ENCODE data around the gene TIMP2. TPM values are rescaled to one million over a fixed set of nuclear protein-coding genes. Genes with fewer than 3 reads are reported as not detected.

The TIMP2 gene
- polyA plus RNA-seq, 1 donor from 2014 or later = 25.6 TPM

GRCh38 chr17:78953356-78954350, 28.5 kb upstream of the TIMP2 start:
- Histone ChIP-seq H2AFZ (ENCODE audit: low read depth, low read length) (no peak overlapping the region), H3K36me3 (ENCODE audit: insufficient read depth, low read length) (no peaks in the 10 kb centered on the region), H3K9me2 (ENCODE audit: insufficient read depth, low read length) (no peaks in the 10 kb centered on the region), H3K9ac (ENCODE audit: low read length) (peak overlapping the region; percentile 58), H4K20me1 (ENCODE audit: insufficient read depth) (no peaks in the 10 kb centered on the region), H3K9me3 (ENCODE audit: low read length) (peaks cover 4% of the 10 kb centered on the region), H3K27ac (ENCODE audit: low read length) (peak overlapping the region; percentile 84), H3K79me2 (replicated peaks; ENCODE audit: insufficient read depth, low read length) (no peaks in the 10 kb centered on the region), H3K4me3 (ENCODE audit: low read length) (peak overlapping the region; percentile 43), H3F3A (ENCODE audit: insufficient read depth, low read length, poor library complexity, severe bottlenecking) (no peaks in the 10 kb centered on the region), H3K4me2 (ENCODE audit: low read length) (no peak overlapping the region), H3K27me3 (ENCODE audit: insufficient read depth, low read depth, low read length) (no peaks in the 10 kb centered on the region)
- TF ChIP-seq SMC3 (conservative IDR thresholded peaks at IDR 0.05; ENCODE audit: poor library complexity) (no peak), EP300 (conservative IDR thresholded peaks at IDR 0.05; ENCODE audit: poor library complexity, severe bottlenecking) (peak; percentile 48), RAD21 (conservative IDR thresholded peaks at IDR 0.05) (no peak), REST (IDR thresholded peaks at IDR 0.05; ENCODE audit: borderline replicate concordance) (no peak), CTCF (IDR thresholded peaks at IDR 0.05; ENCODE audit: poor library complexity, severe bottlenecking) (no peak), EZH2 (IDR thresholded peaks at IDR 0.05; ENCODE audit: borderline replicate concordance, insufficient read depth, low read length, poor library complexity, severe bottlenecking) (no peak), POLR2AphosphoS5 (IDR thresholded peaks at IDR 0.05) (no peak), MXI1 (conservative IDR thresholded peaks at IDR 0.05; ENCODE audit: poor library complexity, severe bottlenecking) (peak; percentile 42), TAF1 (IDR thresholded peaks at IDR 0.05; ENCODE audit: low read depth) (no peak)

GRCh38 chr17:78952706-78953105, 27.5 kb upstream of the TIMP2 start:
- no peak overlapping the region for H3K4me2 ChIP-seq (ENCODE audit: low read length)
- H3K27ac ChIP-seq (ENCODE audit: low read length) = peak overlapping the region; percentile 84
- no peak overlapping the region for H2AFZ ChIP-seq (ENCODE audit: low read depth, low read length)
- H3F3A ChIP-seq (ENCODE audit: insufficient read depth, low read length, poor library complexity, severe bottlenecking) = no peaks in the 10 kb centered on the region
- TF ChIP-seq SMC3 (conservative IDR thresholded peaks at IDR 0.05; ENCODE audit: poor library complexity) = no peak
- no peak for TF ChIP-seq REST (IDR thresholded peaks at IDR 0.05; ENCODE audit: borderline replicate concordance)
- no peak for TF ChIP-seq RAD21 (conservative IDR thresholded peaks at IDR 0.05)
- no peak for TF ChIP-seq TAF1 (IDR thresholded peaks at IDR 0.05; ENCODE audit: low read depth)
- TF ChIP-seq EZH2 (IDR thresholded peaks at IDR 0.05; ENCODE audit: borderline replicate concordance, insufficient read depth, low read length, poor library complexity, severe bottlenecking) = no peak
- no peak for TF ChIP-seq POLR2AphosphoS5 (IDR thresholded peaks at IDR 0.05)
- TF ChIP-seq EP300 (conservative IDR thresholded peaks at IDR 0.05; ENCODE audit: poor library complexity, severe bottlenecking) = no peak
- TF ChIP-seq CTCF (IDR thresholded peaks at IDR 0.05; ENCODE audit: poor library complexity, severe bottlenecking) = no peak
- TF ChIP-seq MXI1 (conservative IDR thresholded peaks at IDR 0.05; ENCODE audit: poor library complexity, severe bottlenecking) = no peak
- H3K36me3 ChIP-seq (ENCODE audit: insufficient read depth, low read length) = no peaks in the 10 kb centered on the region
- no peaks in the 10 kb centered on the region for H3K27me3 ChIP-seq (ENCODE audit: insufficient read depth, low read depth, low read length)
- H3K9me3 ChIP-seq (ENCODE audit: low read length) = peaks cover 4% of the 10 kb centered on the region
- H4K20me1 ChIP-seq (ENCODE audit: insufficient read depth) = no peaks in the 10 kb centered on the region
- H3K9me2 ChIP-seq (ENCODE audit: insufficient read depth, low read length) = no peaks in the 10 kb centered on the region
- H3K9ac ChIP-seq (ENCODE audit: low read length) = no peak overlapping the region
- H3K4me3 ChIP-seq (ENCODE audit: low read length) = no peak overlapping the region
- no peaks in the 10 kb centered on the region for H3K79me2 ChIP-seq (replicated peaks; ENCODE audit: insufficient read depth, low read length)
